Activated CD4-positive, alpha-beta memory T cell treated with anti-CD3 and anti-CD28 coated beads for 36 hours (primary cell): ENCODE data around the gene LGALSL. TPM values are rescaled to one million over a fixed set of nuclear protein-coding genes. Genes with fewer than 3 reads are reported as not detected.

Source experiments
- CTCF ChIA-PET: fragments of 350-600 bp; sonication (Branson Sonifier 250); formaldehyde crosslinking; loops from one replicate; lab custom pipeline; 2021; ENCODE audit warnings: antibody characterized with exemption, inconsistent platforms; lab: Charles Lee
- POLR2A ChIA-PET: fragments of 350-600 bp; sonication (Branson Sonifier 250); formaldehyde crosslinking; loops from one replicate; lab custom pipeline; 2021; ENCODE audit warnings: antibody characterized with exemption; lab: Charles Lee
- DNase-seq: peaks from one replicate; pipeline ENCODE4 v3.0.0-alpha.2; 2020
- H3K27ac Mint-ChIP-seq: one replicate; pipeline ENCODE4 v1.8.0; 2021; ENCODE audit warnings: mixed read lengths
- H3K27me3 Mint-ChIP-seq: one replicate; pipeline ENCODE4 v1.8.0; 2021; ENCODE audit warnings: mixed read lengths
- H3K36me3 Mint-ChIP-seq: one replicate; pipeline ENCODE4 v1.8.0; 2021; ENCODE audit warnings: mixed read lengths
- H3K4me1 Mint-ChIP-seq: one replicate; pipeline ENCODE4 v1.8.0; 2021; ENCODE audit warnings: low read depth, mixed read lengths
- H3K4me3 Mint-ChIP-seq: one replicate; pipeline ENCODE4 v1.8.0; 2021; ENCODE audit warnings: mild to moderate bottlenecking, mixed read lengths
- H3K9me3 Mint-ChIP-seq: one replicate; pipeline ENCODE4 v1.8.0; 2021; ENCODE audit warnings: mixed read lengths
- intact Hi-C: fragments of 100-400 bp; cut with micrococcal nuclease; formaldehyde crosslinking; loops from one replicate; pipeline ENCODE4 v1.15.1; 2023
- total RNA-seq, 2 experiments: library from RNA; stranded (reverse); gene quantifications; one replicate each; pipeline ENCODE4 v1.2.3, GENCODE V29; 2021

The LGALSL gene
- total RNA-seq, 2 experiments from 2014 or later: 1.3 to 1.5 TPM

- no peaks in the 10 kb centered on the region for H3K9me3 Mint-ChIP-seq
- intact Hi-C loops: no loop called here
- POLR2A ChIA-PET: no interaction called here
- CTCF ChIA-PET: interaction anchor here (1.2 to 16.6 kb wide), 3 partner anchors 10 to 147 kb away, joined by 3 to 368 read pairs (median 10); no protein-coding TSS in a partner anchor
- DNase-seq: no peak
- H3K36me3 Mint-ChIP-seq: no peaks in the 10 kb centered on the region
- H3K4me3 Mint-ChIP-seq: no peak overlapping the region
- H3K27ac Mint-ChIP-seq: no peak overlapping the region
- H3K27me3 Mint-ChIP-seq: no peaks in the 10 kb centered on the region
- no peaks in the 10 kb centered on the region for H3K4me1 Mint-ChIP-seq
These were observed 23.1 kb downstream of the LGALSL start for GRCh38 chr2:64477037-64477436.

GRCh38 chr2:64477979-64478378, 24.0 kb downstream of the LGALSL start:
- DNase-seq: no peak
- ChIA-PET POLR2A (no interaction called here), CTCF (interaction anchor here (0.6 to 16.6 kb wide), 4 partner anchors 10 to 394 kb away, joined by 3 to 368 read pairs (median 6); no protein-coding TSS in a partner anchor)
- H3K4me1 Mint-ChIP-seq: no peaks in the 10 kb centered on the region
- H3K4me3 Mint-ChIP-seq: no peak overlapping the region
- intact Hi-C loops: no loop called here
- H3K27me3 Mint-ChIP-seq: no peaks in the 10 kb centered on the region
- H3K27ac Mint-ChIP-seq: no peak overlapping the region
- H3K36me3 Mint-ChIP-seq: no peaks in the 10 kb centered on the region
- no peaks in the 10 kb centered on the region for H3K9me3 Mint-ChIP-seq

GRCh38 chr2:64478502-64479230, 24.7 kb downstream of the LGALSL start:
- ChIA-PET POLR2A (no interaction called here), CTCF (interaction anchor here (0.6 to 16.6 kb wide), 3 partner anchors 9 to 394 kb away, joined by 3 to 368 read pairs (median 15); no protein-coding TSS in a partner anchor)
- DNase-seq: peak; percentile 29
- H3K9me3 Mint-ChIP-seq: no peaks in the 10 kb centered on the region
- no peak overlapping the region for H3K27ac Mint-ChIP-seq
- H3K36me3 Mint-ChIP-seq: no peaks in the 10 kb centered on the region
- intact Hi-C loops: no loop called here
- no peaks in the 10 kb centered on the region for H3K4me1 Mint-ChIP-seq
- no peak overlapping the region for H3K4me3 Mint-ChIP-seq
- no peaks in the 10 kb centered on the region for H3K27me3 Mint-ChIP-seq

GRCh38 chr2:64479259-64480117, 25.5 kb downstream of the LGALSL start:
- H3K27ac Mint-ChIP-seq: no peak overlapping the region
- CTCF ChIA-PET: interaction anchor here (0.6 to 16.6 kb wide), 3 partner anchors 8 to 150 kb away, joined by 3 to 368 read pairs (median 15); no protein-coding TSS in a partner anchor
- H3K4me1 Mint-ChIP-seq: no peaks in the 10 kb centered on the region
- POLR2A ChIA-PET: no interaction called here
- intact Hi-C loops: no loop called here
- H3K4me3 Mint-ChIP-seq: no peak overlapping the region
- H3K36me3 Mint-ChIP-seq: no peaks in the 10 kb centered on the region
- no peaks in the 10 kb centered on the region for H3K9me3 Mint-ChIP-seq
- no peaks in the 10 kb centered on the region for H3K27me3 Mint-ChIP-seq
- no peak for DNase-seq

- intact Hi-C loops: no loop called here
These were observed 27.7 kb downstream of the LGALSL start for GRCh38 chr2:64481665-64482064.

GRCh38 chr2:64482243-64482642, 28.3 kb downstream of the LGALSL start:
- no peak overlapping the region for H3K27ac Mint-ChIP-seq
- H3K9me3 Mint-ChIP-seq: no peaks in the 10 kb centered on the region
- intact Hi-C loops: no loop called here
- POLR2A ChIA-PET: no interaction called here
- CTCF ChIA-PET: interaction anchor here (16.6 kb wide), 1 partner anchor 152 kb away, joined by 368 read pairs; no protein-coding TSS in a partner anchor
- DNase-seq: no peak
- H3K4me1 Mint-ChIP-seq: no peaks in the 10 kb centered on the region
- no peaks in the 10 kb centered on the region for H3K27me3 Mint-ChIP-seq
- H3K36me3 Mint-ChIP-seq: no peaks in the 10 kb centered on the region
- no peak overlapping the region for H3K4me3 Mint-ChIP-seq

More at GRCh38 chr2:64481665-64482064, 27.7 kb downstream of the LGALSL start:
- H3K4me1 Mint-ChIP-seq: no peaks in the 10 kb centered on the region
- no peaks in the 10 kb centered on the region for H3K36me3 Mint-ChIP-seq
- no peak overlapping the region for H3K27ac Mint-ChIP-seq
- no peaks in the 10 kb centered on the region for H3K27me3 Mint-ChIP-seq
- H3K4me3 Mint-ChIP-seq: no peak overlapping the region
- no peaks in the 10 kb centered on the region for H3K9me3 Mint-ChIP-seq
- CTCF ChIA-PET: interaction anchor here (16.6 kb wide), 1 partner anchor 152 kb away, joined by 368 read pairs; no protein-coding TSS in a partner anchor
- POLR2A ChIA-PET: no interaction called here
- no peak for DNase-seq

- peak; percentile 23 for DNase-seq
- H3K27ac Mint-ChIP-seq: no peak overlapping the region
- CTCF ChIA-PET: interaction anchor here (1.0 to 16.6 kb wide), 2 partner anchors 85 to 153 kb away, joined by 3 to 368 read pairs; no protein-coding TSS in a partner anchor
- POLR2A ChIA-PET: no interaction called here
- no peaks in the 10 kb centered on the region for H3K9me3 Mint-ChIP-seq
- intact Hi-C loops: no loop called here
- H3K36me3 Mint-ChIP-seq: no peaks in the 10 kb centered on the region
- H3K4me1 Mint-ChIP-seq: peaks cover under 1% of the 10 kb centered on the region
- H3K4me3 Mint-ChIP-seq: no peak overlapping the region
- no peaks in the 10 kb centered on the region for H3K27me3 Mint-ChIP-seq
These were observed 29.0 kb downstream of the LGALSL start for GRCh38 chr2:64482765-64483504.

GRCh38 chr2:64485331-64485730, 31.4 kb downstream of the LGALSL start:
- POLR2A ChIA-PET: no interaction called here
- intact Hi-C loops: loop anchor here (5.0 kb wide), 1 partner anchor 93 kb away; no protein-coding TSS in a partner anchor
- no peaks in the 10 kb centered on the region for H3K27me3 Mint-ChIP-seq
- peaks cover 10% of the 10 kb centered on the region for H3K4me1 Mint-ChIP-seq
- DNase-seq: no peak
- H3K27ac Mint-ChIP-seq: no peak overlapping the region
- H3K4me3 Mint-ChIP-seq: no peak overlapping the region
- no peaks in the 10 kb centered on the region for H3K9me3 Mint-ChIP-seq
- H3K36me3 Mint-ChIP-seq: no peaks in the 10 kb centered on the region
- CTCF ChIA-PET: interaction anchor here (0.7 to 16.6 kb wide), 5 partner anchors 40 to 808 kb away, joined by 3 to 368 read pairs (median 5); no protein-coding TSS in a partner anchor

- Mint-ChIP-seq H3K9me3 (no peaks in the 10 kb centered on the region), H3K4me3 (no peak overlapping the region), H3K27me3 (no peaks in the 10 kb centered on the region), H3K36me3 (no peaks in the 10 kb centered on the region), H3K4me1 (peaks cover 10% of the 10 kb centered on the region), H3K27ac (no peak overlapping the region)
- no peak for DNase-seq
- intact Hi-C loops: loop anchor here (5.0 kb wide), 1 partner anchor 94 kb away; no protein-coding TSS in a partner anchor
- ChIA-PET CTCF (interaction anchor here (0.9 to 16.6 kb wide), 3 partner anchors 126 to 437 kb away, joined by 3 to 368 read pairs (median 13); no protein-coding TSS in a partner anchor), POLR2A (no interaction called here)
These were observed 32.0 kb downstream of the LGALSL start for GRCh38 chr2:64485961-64486360.

- intact Hi-C loops: loop anchor here (1.0 to 5.0 kb wide), 3 partner anchors 95 to 438 kb away; no protein-coding TSS in a partner anchor
- no peak overlapping the region for H3K4me3 Mint-ChIP-seq
- no peaks in the 10 kb centered on the region for H3K9me3 Mint-ChIP-seq
- peaks cover 10% of the 10 kb centered on the region for H3K4me1 Mint-ChIP-seq
- H3K27ac Mint-ChIP-seq: no peak overlapping the region
- H3K27me3 Mint-ChIP-seq: no peaks in the 10 kb centered on the region
- POLR2A ChIA-PET: interaction anchor here (1.2 kb wide), 1 partner anchor 157 kb away, joined by 5 read pairs; no protein-coding TSS in a partner anchor
- no peaks in the 10 kb centered on the region for H3K36me3 Mint-ChIP-seq
- CTCF ChIA-PET: interaction anchor here (0.6 to 16.6 kb wide), 73 partner anchors 8 to 557 kb away, joined by 3 to 368 read pairs (median 4); partner anchors contain the start of gene AFTPH
- no peak for DNase-seq
These were observed 33.5 kb downstream of the LGALSL start for GRCh38 chr2:64487256-64488049.
